Stimulated activated CD4-positive, alpha-beta T cell treated with anti-CD3 and anti-CD28 coated beads, Interleukin-15, amount 100 ng/mL, for 48 hours (primary cell): Measurements from ENCODE around the gene MARCHF3.

Source experiments
- DNase-seq, 2 donors: peaks; one replicate each; pipeline ENCODE4 v3.0.0-alpha.2; 2020; ENCODE audit warnings: low read depth in 2 of 2

Gene MARCHF3

DNA sequence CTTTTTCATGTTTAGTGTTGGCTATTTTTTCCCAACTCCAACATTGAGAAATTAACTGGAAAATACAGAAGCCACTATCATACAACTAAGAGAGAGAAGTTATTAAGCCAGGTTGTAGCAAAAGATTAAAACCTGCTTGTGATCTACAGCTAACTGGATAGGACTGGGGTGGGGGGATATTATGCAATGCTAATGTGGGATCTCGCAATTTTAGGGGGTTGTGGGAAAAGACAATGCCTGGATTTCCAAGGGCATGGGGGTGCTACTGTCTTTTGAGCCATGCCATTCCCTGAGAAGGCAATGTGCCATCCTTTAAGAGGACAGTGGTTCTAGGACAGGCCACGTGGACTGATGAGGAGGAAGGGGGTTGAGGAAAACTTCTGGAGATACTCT is 46.5 kb downstream of the MARCHF3 start:
- no peak for DNase-seq

DNA sequence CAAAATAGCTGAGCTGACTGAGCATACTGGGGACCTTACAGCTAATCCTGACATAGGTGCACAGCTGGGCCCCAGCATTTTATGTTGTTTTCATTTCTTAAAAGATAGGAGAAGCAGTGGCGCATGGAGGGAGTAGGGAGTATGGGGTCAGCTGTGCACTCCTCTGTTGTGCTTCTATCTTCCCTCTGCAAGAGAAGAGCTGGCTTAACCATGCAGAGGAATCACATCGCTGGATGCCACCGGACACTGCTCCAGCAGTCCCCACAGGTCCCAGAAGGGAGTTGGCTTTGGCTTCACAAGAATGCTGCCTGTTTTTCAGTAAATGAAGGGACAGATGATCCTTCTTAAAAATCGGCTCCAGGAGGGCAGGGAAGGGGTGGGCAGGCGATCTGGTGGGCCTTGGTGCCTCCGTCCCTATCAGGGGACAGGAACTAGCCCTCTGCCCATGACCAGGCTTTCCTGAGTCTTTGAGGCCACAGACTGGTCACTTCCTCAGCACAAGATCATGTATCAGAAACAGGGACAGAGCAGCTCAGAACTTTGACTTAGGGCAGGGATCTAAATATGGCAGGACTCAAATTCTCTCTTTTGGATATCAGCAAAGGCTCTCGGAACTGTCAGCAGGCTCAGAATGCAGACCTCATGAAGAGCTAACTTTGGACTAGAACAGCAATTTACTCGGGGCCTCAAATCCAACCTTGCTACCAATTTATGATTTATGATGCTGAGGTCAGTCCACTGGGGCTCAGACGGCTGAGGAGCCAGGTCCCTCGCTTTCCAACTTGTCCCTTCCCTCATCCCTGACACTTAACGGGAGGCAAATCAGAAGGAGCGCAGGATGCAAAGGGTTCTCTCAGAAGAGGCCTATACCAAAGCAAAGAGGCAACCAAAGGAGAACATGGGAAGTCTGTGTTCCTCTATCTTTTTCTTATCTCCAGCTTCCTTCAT is 47.2 kb downstream of the MARCHF3 start:
- no peak for DNase-seq

DNA sequence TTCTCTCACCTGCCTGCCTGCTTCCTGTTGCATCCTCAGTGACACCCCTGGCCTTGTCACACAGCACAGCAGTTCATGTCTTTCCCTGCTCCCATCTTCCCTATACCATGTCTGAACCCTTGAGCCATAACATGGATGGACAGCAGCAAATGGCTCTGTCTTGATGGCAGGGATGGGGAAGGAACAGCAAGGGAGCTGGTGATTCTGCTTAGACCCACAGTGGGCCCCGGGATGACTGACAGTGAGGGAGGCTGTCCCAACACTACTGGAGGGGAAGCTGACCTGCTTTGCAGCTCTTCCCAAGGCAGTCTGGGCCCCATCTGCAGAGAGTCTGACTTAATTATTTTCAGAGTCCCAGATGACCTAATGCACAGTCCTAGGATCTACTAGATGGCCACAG is 48.2 kb downstream of the MARCHF3 start:
- DNase-seq: no peak

DNA sequence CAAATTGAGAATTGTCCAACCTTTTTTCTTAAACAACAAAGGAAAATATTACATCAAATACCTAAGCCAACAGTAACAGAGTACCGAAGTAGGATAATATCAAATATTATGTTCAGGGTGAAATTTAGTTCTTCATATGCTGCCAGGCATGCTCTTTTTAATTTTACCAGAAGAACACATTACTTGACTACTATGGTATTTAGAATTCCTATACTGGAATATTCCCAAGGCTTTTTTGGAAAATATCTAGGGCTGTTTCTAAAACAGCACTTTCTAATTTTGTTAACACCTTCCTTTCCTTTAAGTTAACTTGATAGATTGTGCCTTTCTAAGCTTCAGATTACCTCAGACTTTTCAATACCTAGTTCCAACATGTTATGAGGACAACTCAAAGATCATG is 48.7 kb downstream of the MARCHF3 start:
- no peak for DNase-seq

DNA sequence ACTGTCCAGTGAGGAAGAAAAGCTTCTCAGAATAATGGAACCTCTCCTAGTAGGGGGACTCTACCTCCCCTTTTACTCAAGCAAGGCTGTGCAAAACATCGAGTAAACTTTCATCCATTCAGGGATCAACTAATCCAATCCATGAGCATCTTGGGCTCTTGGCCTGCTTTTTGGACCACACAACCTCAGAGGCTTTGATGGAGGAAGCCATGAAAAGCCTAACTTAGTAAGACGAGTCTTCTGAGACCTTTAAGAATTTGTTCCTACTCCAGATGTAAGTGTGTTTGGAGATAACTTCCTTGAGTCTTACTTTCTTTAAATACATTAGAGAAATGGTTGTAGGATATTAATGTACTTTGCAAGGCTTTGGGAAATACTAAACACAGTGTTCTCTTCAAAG is 49.1 kb downstream of the MARCHF3 start:
- DNase-seq: no peak

DNA sequence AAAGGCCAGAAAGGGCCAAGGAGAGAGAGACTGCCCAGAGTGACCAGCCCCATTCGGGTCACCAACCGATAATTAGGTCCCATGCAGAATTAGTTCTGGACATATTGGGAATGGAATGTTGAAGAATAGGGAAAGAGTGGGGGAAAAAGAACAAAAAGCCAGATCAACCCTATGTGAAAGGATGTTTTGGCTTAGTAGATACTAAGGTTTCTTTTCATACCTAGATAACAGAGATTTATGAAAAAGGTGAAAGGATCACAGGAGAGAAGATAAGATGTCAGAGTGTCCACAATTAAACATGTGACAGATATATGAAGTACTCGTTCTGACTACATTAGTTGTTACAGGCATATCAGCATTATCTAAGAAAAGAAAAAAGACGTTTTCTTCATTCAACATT is 52.1 kb downstream of the MARCHF3 start:
- no peak for DNase-seq

DNA sequence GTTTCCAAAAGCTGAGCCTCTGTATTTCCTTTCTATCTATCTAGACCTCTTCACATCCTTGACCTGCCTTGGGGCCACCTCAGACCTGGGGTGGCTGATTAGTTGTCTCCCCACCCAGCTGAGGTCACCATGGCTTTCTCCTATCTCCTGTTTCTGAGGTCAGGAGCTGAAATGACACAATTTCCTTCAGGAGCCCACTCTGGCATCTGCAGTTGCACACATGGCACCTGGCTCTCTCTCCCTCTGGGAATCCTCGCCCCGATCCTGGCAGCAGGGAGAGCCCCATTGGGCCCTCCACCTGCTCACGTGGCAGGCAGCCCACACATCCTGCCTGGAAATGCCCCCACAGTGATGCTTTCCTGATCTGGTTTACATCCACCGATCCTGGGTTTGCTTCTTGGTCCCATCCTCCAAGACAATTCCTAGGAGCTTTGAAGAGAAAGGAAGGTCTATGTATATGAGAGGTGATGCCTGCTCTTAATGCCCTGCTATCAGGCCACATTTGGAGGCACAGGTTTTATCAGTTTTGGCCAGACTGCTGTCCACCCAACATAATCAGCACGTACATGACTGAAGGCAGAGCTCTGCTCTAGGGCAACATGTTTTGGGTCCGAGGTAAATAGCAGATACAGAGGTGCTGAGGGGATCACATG is 53.7 kb downstream of the MARCHF3 start:
- no peak for DNase-seq

DNA sequence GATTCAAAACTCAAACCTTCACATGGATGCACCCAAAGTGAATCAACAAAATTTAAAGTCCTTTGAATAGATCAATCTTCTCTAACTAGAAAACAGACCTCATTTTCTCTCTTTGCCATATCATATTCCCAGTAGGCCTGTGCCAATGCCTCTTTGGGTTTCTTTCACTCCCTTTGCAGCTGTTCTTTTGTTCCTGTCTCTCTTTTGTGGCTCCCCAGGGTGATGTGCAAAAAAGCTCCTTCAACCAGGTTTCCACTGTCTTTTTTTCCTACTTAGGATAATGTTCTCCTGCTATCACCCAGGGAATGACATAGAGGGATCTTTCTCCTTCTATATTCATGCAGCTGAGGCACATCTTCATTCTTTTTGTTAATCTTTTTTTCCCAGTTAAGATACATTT is 54.6 kb downstream of the MARCHF3 start:
- no peak for DNase-seq

DNA sequence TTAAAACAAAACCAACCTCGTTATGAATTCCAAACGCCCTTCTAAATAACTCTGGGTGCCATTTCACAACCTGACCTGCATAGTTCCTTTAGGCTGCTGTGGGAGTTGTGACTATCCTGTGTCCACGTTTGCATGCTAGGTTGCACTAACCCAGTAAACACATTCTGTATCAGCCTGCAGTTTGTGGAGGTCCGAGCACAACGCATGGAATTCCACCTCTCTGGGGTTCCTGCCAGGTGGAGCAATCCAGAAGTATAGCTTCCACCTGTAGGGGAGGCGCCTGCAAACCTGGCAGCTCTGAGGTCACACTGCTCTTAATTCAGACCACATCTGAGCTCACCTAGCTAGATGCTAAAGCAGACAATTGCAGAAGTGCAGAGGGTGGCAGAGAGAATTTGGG is 57.2 kb downstream of the MARCHF3 start:
- no peak for DNase-seq

DNA sequence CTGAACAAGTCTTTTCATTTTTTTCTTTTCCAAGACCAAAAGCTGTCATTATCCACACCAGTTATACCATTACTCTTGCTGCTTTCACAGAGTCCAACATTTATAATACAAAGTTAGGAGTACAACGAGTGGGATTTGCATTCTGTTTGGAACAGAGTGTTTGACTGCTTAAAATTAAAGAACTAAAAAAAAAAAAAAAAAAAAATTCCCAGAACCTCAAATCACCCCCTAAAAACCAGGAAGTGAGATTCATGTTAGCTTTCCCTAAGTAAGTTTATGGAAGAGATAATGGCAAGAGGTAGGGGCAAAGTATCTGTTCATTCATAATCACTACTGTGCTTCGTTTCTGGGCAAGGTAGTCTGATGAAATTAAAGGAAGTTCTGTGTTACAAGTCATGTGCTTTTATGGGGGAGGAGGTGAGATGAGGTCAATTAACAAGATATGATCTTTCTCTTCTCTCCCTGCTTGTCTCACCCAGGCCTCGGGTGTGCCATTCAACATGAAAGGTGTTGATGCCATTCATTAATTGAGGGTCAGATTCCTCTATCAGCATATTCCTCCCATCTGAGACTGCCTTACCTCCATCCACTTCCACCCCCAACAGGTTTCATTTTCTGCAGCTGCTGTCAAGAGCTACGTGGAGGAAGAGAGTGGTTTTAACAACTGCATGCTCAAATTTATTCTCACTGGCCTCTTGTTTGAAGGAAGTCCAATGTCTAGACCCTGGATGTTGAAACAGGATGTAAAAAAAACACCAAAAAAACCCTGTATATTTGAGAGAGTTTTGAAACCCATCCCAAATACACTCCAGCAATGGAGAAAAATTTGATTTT is 58.1 kb downstream of the MARCHF3 start:
- DNase-seq: no peak

DNA sequence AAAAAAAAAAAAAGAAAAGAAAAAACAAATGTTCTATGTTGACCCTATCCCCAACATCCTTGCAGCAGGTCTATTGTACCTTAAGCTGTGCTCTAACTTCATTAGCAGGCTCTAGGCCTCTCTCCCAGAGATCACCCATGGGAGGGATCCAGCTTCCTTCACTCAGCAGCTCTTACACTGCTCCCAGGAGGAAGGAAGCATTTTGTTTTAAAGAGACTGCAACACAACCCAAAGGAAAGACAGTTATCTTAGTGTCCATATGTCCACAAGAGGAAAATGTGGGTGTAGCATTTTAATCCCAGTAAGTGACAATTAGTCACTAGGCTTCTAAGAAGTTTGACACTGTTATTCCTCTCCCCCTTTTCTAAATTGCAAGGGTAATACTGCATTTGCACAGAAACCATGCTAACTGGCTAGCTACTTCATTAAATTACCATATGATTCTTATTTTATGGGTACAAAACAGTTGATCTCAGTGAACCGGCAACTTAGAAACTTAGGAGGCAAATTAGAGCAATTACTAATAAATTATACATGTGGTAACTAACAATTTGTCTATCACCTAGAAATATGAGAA is 58.8 kb downstream of the MARCHF3 start:
- no peak for DNase-seq

DNA sequence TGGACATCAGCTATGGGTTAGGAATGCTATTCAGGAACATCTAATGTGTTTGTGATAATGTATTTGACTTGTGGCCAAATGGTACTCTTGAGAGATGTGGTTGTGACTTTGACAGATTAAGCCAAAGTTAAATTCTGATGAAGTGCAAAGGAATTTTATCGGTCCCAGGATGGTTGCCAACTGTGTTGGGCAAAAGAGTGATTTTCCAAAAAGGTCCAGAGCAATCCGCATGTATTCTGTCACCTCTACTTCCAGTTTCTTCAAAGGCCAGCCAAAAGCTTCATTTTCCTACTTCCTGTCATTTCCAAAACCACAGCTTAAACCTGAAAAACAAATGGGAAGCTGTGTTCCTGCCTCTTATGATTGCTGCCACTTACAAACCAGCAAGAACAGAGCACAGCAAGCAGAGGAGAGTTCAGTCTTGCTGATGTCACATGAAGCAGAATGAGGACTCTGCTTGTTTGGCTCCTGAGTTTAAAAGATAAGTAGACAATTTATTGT is 59.8 kb downstream of the MARCHF3 start:
- no peak for DNase-seq

DNA sequence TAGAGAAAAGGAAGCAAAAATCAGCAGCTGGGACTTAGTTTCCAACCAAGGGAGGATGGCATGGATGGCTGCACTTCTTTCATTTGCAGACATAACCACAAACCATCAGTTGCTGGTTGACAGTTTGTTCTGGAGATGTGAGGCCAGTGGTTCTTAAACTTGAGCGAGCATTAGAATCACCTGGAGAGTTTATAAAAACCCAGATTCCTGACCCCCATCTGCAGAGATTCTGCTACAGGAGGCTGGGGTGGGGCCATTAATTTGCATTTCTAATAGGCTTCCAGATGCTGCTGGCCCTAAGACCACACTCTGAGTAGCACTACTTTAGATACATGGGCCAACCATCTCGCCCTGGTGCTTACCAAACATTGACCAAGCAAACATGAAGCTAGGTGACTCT is 60.8 kb downstream of the MARCHF3 start:
- DNase-seq: no peak

DNA sequence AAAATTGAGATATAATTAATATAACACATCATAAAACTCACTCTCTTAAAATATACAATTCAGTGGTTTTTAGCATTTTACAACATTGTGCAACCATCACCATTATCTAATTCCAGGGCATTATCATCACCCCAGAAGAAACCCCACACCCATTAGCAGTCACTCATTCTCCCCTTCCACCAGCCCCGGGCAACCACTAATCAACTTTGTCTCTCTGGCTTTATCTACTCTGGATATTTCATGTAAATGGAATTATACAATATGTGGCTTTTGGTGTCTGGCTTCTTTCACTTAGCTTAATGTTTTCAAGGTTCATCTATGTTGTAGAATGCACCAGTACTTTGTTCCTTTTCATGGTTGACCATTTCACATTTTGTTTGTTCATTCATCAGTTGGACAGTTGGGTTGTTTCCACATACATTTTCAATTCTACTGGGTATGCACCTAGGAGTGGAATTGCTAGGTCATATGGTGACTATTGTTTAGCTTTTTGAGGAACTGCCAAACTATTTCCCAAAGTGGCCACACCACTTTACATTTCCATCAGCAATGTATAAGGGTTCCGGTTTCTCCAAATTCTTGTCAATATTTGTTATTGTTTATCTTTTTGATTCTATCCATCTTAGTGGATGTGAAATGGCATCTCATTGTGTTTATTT is 62.4 kb downstream of the MARCHF3 start:
- DNase-seq: no peak

DNA sequence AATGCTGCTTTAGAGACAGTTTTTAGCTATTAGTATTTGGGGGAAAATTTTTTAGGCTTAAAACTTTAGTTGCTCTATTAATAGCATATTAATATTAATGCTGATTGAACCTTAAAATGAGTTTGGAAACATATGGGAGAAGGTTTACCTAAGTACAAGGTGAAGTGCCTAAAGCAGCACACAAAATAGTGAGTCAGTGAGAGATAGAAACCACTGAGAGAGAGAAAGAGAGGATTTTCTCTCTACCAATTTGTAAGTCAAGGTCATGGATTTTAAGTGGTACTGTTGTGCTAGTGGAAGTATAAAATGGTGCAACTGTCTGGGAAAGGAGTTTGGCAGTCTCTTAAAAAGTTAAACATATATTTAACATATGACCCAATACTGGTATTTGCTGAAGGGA is 64.9 kb downstream of the MARCHF3 start:
- no peak for DNase-seq

DNA sequence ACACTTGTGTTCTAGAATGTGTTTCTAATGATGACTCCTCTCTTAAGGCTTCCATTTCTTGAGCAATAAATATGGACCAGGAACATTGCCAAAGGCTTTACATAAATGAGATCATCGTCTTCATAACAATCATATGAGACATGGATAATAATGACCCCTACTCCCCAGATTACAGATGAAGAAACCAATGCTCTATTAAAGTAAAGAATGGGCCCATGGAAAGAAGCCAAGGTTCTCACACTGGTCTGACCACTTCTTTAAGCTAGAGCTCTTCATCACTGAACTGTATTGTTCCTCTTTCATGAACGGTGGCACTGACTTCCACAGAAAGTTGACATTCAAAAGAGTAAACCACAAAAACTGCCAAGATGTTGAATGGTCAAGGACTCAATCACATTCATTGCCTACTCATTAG is 65.3 kb downstream of the MARCHF3 start:
- no peak for DNase-seq

DNA sequence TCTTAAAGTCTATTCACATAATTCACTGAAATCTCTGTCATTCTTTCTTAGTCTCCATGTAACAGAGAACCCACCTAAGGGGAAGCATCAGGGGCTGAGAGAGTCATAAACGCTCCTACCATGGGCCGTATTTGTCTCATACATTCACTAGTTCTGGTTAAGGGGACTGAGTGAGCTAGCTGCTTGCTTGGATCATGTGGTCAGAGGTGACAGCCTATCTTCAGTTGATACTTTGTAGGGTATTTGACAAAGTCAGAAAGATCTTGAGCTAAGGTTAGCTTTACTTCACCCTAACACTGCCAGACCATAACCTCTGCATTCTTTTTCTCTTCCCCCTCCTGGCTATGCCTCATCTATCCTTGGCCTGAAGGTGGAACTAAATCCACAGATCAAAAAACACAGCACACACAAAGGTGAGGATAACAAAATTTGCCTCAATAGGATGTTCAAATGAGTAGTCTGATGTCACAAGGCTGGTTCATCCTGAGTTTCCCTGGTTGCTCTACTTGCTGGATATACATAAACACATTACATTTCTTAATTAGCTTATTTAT is 66.5 kb downstream of the MARCHF3 start:
- no peak for DNase-seq

DNA sequence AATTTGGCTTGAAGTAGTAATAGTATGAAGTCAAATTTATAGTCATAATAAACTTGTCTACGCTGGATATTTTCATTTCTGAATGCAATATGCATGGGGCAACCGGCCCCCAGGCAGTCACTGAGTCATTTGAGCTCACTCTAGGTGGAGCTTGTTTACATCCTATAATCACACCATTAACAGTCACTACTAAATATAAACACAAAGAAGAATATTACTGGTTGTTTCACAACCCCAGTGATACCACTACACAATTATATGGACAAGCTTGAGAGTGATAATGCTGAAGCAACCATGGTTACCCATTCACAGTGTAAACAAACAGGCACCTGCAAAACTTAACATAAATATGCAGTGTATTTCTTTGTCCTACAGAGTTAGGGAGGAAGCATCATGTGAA is 68.7 kb downstream of the MARCHF3 start:
- DNase-seq: no peak

DNA sequence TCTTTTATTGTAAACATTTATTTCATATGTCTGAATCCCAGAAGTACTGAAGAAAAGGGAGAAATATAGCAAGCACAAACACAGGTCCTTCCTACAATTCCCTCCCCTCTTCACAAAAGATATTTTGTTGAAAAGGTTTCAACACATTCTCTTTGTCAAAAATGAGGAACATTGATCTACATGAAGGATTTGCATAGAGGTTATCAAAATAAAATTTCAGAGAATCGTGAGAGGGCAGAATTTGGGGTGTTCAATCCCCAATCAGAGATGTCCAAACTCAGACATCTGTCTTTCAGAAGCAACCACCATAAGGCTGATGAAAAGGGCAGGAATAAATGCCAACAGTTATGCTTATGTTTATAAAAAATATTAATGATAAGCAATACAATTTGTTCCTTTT is 69.2 kb downstream of the MARCHF3 start:
- no peak for DNase-seq

DNA sequence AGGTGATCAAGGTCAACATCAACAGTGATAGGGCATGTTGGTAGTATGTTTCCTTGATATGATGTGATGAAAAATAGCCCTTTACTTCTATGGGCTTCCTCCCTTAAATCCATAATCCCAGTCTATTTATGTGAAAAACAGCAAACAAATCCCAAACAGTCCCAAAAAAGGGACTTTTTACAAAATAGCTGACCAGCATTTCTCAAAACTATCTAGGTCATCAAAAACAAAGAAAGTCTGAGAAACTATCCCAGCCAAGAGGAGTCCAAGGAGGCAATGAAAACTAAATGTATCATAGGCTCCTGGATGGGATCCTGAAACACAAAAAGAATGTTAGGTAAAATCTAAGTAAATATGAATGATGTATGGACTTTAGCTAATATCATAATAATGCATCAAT is 71.2 kb downstream of the MARCHF3 start:
- DNase-seq: no peak

DNA sequence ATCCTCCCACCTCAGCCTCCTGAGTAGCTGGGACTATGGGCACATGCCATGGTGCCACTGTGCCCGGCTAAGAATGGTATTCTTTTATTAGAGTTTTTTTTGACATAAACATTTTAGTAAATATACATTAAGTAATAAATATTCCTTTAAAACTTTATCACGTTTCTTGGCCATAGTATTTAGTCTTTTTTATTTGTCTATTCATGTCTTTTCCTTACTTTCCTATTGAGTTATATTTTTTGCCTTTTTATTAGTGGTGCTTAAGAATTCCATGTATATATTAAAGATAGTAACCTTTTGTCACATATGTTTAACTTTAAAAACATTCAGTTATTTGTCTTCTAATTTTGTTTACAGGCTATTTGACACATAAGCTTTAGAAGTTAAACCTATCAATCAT is 73.4 kb downstream of the MARCHF3 start:
- no peak for DNase-seq
